GM10847 (cell line): Measurements from ENCODE around the gene AATK.

Source experiments
- POLR2A ChIP-seq: IDR thresholded peaks from 2 replicates; pipeline ENCODE4 v1.6.1; 2011; ENCODE audit not compliant: insufficient read length; ENCODE audit errors: extremely low read depth

The AATK gene

GRCh38 chr17:81192386-81193050 lies 26.5 kb upstream of the AATK start:
- no peak for TF ChIP-seq POLR2A

DNA sequence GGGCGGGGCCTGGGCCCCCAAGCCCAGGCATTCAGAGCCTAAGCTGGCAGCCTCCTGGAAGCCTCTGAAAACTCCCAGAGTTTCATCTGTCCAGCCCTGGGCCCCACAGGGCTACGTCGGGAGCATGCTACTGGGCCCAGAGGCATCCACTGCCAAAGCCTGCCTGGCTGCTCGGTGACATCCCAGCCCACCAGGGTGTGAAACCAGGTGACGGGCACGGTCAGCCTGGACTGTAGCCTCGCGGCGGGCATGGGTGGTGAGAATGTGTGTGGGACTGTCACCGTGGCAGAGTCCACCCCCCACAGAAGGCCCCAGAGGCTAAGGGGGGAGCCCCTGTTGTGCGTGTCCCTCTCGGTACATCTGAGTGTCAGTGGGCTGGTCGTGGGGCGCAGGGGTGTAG lies 25.6 kb upstream of the AATK start:
- TF ChIP-seq POLR2A = no peak

DNA sequence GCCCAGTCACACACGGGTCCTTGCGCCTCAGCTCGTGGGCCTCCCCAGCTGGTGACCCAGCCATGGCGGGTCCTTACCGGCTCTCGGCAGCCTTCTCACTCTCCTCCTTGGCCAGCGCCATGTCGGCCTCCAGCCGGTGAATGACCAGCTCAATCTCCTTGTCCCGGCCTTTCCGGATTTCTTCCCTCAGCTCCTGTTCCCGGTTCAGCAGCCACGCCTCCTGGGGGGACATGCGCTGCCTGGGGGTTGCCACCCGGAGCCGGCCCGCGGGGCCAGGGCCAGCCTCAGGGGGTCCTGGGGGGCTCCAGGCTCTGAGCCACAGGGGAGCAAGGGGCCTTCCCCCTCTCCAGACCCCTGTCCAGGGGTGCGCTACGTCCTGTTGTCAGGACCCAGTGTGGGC lies 25.1 kb upstream of the AATK start:
- TF ChIP-seq POLR2A = no peak

DNA sequence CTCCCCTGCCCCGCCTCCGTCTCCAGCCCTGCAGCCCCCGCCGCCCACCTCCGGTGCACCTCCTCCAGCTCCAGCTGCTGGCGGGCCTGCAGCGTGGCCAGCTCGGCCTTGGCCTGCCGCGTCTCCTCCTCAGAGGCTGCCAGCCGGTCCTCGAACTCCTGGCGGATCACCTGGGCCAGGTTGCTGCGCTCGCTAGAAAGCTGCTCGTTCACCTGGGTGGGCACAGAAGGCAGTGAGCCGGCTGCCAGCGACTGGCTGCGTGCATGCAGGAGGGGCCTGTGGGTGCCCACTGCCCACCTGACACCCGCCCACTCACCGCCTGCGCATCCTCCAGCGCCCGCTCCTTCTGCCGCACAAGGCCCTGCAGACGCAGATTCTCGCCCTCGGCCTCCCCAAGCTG lies 24.6 kb upstream of the AATK start:
- TF ChIP-seq POLR2A = no peak

GRCh38 chr17:81189670-81190530 lies 23.9 kb upstream of the AATK start:
- no peak for TF ChIP-seq POLR2A

DNA sequence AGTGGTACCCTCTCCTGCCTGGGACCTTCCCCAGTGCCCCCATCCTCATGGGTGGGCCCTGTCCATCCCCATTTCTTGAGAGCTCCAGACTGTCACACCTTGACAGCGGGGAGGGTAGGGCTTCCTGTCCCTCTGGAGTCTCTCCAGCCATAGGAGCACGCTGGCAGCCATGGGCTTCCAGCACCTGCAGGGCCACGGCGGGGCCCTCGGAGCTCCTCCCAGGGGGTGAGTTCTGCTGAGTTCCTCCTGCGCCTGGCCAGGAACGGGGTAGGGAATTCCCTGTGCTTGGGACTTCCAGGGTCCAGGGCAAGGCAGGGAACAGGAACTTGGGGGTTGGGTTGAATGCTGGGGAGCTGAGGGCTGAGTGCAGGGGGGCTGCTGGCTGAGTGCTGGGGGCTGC lies 23.0 kb upstream of the AATK start:
- TF ChIP-seq POLR2A = no peak

DNA sequence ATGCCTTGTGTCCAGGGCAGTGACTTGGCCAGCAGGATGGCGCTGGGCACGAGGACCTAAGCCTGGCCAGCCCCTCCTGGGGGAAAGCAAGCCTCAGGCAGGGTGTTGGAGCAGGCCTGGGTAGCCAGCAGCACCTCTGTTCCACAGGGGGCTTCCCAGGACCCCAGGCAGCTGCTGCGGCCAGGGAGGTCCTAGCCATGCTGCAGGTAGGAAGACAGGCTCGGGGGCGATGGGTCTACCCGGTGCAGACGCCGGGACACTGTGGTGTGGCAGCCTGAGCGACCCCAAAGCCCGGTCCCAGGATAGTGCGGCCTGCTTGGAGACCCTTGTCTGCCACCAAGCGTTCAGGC lies 22.4 kb upstream of the AATK start:
- no peak for TF ChIP-seq POLR2A

DNA sequence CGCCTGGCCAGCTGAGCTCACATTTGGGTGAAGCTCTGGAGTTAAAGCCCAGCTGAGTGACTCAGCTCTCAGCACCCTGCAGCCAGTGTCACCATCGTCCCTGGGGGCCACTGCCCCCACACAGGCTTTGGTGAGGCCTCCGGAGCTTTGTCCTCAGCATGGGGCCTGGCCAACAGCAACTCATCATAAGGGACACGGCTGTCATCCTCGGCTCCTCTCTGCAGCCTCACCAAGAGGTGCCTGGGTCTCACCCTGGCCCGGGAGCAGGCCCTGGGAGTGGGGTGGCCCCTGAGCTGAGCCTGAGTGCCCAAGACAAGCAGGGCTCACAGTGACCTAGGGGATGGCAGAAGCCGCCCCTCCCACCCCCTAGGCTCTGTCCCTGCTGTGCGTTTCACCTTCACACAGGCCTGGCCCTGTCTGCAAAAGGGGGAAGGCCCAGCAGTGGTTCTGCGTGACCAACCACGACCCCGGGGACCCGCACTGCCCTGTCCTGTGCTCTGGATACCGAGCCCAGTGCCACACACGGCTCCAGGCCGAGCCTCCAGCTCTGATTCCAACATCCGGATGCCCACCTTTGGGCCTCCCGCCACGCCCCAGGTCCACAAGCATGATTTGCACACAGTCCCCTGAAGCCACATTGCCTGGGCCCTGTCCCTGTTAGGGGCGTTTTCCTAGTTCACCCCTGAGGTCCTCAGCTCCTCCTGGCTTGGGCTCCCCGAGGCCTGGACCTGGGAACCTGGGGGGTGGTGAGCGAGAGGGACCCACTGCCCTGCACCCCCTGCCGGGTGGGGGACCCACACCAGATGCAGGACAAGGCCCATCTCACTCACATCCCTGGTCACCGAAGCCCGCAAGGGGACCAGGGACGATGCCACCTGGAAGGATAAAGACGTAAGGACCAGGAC lies 21.8 kb upstream of the AATK start:
- TF ChIP-seq POLR2A = no peak

- TF ChIP-seq POLR2A = no peak
Observed at GRCh38 chr17:81187120-81187519, 21.1 kb upstream of the AATK start.

DNA sequence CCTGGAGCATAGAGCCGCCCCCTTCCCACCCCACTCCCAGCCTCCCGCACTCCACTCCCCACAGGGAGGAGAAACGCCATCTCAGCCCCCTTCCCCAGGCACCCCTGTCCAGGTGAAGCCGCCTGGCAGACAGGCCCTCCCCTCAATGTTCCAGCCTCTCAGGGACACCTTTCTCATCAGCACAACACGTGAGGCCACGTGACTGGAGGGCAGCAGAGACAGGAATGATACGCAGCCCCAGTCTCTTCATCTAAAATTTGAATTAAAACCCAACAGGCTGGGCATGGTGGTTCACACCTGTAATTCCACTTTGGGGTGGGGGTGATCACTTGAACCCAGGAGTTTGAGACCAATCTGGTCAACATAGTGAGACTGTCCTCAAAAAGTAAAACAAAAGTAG lies 20.2 kb upstream of the AATK start:
- TF ChIP-seq POLR2A = no peak

DNA sequence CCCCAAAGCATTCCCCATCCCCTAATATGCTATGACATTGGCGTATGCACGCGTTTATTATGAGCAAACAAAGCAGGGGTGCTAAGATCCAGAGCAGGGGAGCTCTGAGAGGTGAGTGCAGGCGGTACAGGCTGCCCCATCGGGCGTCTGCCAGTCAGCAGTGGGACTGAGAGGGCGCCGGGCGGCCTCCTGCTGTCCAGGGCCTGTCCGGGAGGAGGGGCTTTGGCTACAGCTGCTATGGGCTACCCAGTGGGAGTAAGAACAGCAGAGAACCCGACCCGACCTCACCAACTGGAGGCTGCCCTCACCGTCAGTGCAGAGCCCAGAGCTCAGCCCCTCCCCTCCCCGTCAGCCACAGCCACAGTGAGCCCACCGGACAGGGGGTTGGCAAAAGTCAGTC lies 18.5 kb upstream of the AATK start:
- TF ChIP-seq POLR2A = no peak

GRCh38 chr17:81183807-81184206 lies 17.8 kb upstream of the AATK start:
- TF ChIP-seq POLR2A = no peak

DNA sequence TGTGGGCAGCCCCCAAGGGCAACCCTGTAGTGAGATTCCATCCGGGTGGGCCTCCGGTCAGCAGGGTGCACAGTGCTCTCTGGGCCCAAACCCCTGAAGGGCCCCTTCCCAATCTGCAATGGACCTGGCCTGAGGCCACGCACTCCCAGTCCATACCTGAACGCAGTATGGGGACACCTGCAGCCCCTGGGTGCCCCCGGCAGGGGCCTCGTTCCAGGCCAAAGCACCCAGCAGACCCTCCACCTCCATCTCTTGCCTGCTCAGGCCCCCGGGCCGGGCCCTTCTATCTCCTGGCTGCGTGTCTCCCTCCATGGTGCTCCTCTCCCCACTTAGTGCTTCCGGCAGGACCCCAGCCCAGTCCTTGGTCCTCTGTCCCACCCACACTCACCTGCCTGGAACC lies 17.3 kb upstream of the AATK start:
- TF ChIP-seq POLR2A = no peak

DNA sequence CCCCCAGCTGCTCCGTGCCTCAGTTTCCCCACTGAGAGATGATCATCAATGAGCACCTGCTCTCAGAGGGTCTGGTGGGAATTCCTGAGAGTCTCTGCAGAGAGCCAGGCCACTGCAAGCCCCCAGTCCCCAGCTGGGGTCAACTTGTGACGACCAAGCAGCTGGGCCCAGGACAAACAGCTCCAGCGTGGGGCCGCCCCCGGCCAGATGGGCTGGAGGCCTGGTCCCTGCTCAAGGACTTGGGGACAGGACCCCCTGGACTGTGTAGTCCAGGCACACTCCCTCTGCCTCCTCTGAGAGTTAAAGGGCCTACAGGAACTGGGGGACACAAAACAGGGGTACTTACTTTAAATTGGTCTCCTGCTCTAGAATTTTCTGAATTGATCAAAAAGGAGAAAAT lies 16.6 kb upstream of the AATK start:
- TF ChIP-seq POLR2A = no peak

GRCh38 chr17:81181811-81182185 lies 15.8 kb upstream of the AATK start:
- TF ChIP-seq POLR2A = no peak
